GM12878 (cell line): ENCODE data around the gene ALAD. TPM values are rescaled to one million over a fixed set of nuclear protein-coding genes. Genes with fewer than 3 reads are reported as not detected.

Source experiments
- ATAC-seq: fragments of 200-7000 bp; cut with Tn5 transposase; 3 replicates; pipeline ENCODE4 v1.9.1; 2020; ENCODE audit warnings: mild to moderate bottlenecking, moderate library complexity
- BruUV-seq: library from RNA; stranded (reverse); fragments of 400-500 nt; replicated peaks from 2 replicates; lab custom pipeline; 2021; lab: Mats Ljungman, UMichigan
- CTCF ChIA-PET: fragments of 300-600 bp; sonication (Branson Sonifier 250); formaldehyde crosslinking; extraction: SDS; loops from one replicate; lab custom pipeline; 2021; ENCODE audit warnings: inconsistent platforms; lab: Yijun Ruan, JAX
- POLR2A ChIA-PET: fragments of 350-600 bp; formaldehyde crosslinking; extraction: SDS; loops from one replicate; lab custom pipeline; 2021; ENCODE audit warnings: inconsistent platforms; lab: Charles Lee
- RAD21 ChIA-PET: fragments of 300-600 bp; sonication (Branson Sonifier 250); formaldehyde crosslinking; loops from one replicate; lab custom pipeline; 2023; ENCODE audit warnings: antibody characterized with exemption; ENCODE audit not compliant: unreplicated experiment; lab: Charles Lee
- SMC1A ChIA-PET: fragments of 300-600 bp; sonication (Branson Sonifier 250); formaldehyde crosslinking; loops from one replicate; lab custom pipeline; 2023; ENCODE audit not compliant: unreplicated experiment, uncharacterized antibody; lab: Charles Lee
- DNase-seq: peaks from one replicate; pipeline ENCODE4 v3.0.0-alpha.2; 2011; ENCODE audit warnings: low read depth, low spot score
- FAIRE-seq: peaks from 3 replicates; lab custom pipeline; 2011; peaks lifted over from hg19 to GRCh38; lab: Jason Lieb, UNC
- H2AFZ ChIP-seq: 2 replicates; pipeline ENCODE4 v1.6.0; 2011; ENCODE audit warnings: low read depth, low read length, control low read depth; ENCODE audit not compliant: control insufficient read depth
- H3K27ac ChIP-seq: 2 replicates; pipeline ENCODE4 v1.5.1; 2011; ENCODE audit warnings: control low read depth; ENCODE audit not compliant: control insufficient read depth, insufficient read depth
- H3K27me3 ChIP-seq, 2 experiments: replicated peaks in 1 of 2; 2 replicates each; pipeline versions ENCODE4 v1.6.0 to v1.6.1; 2011; ENCODE audit warnings: low read length in 1 of 2; ENCODE audit not compliant: control insufficient read depth in 2 of 2, insufficient read depth in 2 of 2
- H3K36me3 ChIP-seq, 2 experiments: 2 replicates each; pipeline ENCODE4 v1.5.1; 2011; ENCODE audit warnings: low read length in 1 of 2; ENCODE audit not compliant: control insufficient read depth in 2 of 2, insufficient read depth in 2 of 2
- H3K4me1 ChIP-seq: 2 replicates; pipeline ENCODE4 v1.6.1; 2011; ENCODE audit warnings: mild to moderate bottlenecking, low read length, moderate library complexity, mixed read lengths; ENCODE audit not compliant: control insufficient read depth, insufficient read depth
- H3K4me2 ChIP-seq: 2 replicates; pipeline ENCODE4 v1.6.0; 2011; ENCODE audit warnings: control low read depth; ENCODE audit not compliant: control insufficient read depth, insufficient read depth
- H3K4me3 ChIP-seq: fragments of 200-600 bp; sonication (generic); 2 replicates; pipeline ENCODE4 v1.5.1; 2016
- H3K79me2 ChIP-seq: 2 replicates; pipeline ENCODE4 v1.6.0; 2011; ENCODE audit warnings: low read length; ENCODE audit not compliant: control insufficient read depth, insufficient read depth
- H3K9ac ChIP-seq: 2 replicates; pipeline ENCODE4 v1.8.0; 2011; ENCODE audit warnings: low read length, control low read depth, mixed read lengths; ENCODE audit not compliant: control insufficient read depth, insufficient read depth
- H3K9me3 ChIP-seq: replicated peaks from 3 replicates; pipeline ENCODE4 v1.5.1; 2011; ENCODE audit warnings: mild to moderate bottlenecking, low read length; ENCODE audit not compliant: control insufficient read depth, insufficient read depth
- H4K20me1 ChIP-seq: 2 replicates; pipeline ENCODE4 v1.6.0; 2011; ENCODE audit not compliant: control insufficient read depth, insufficient read depth
- ASH2L ChIP-seq: fragments of 300-600, 200-600 bp; sonication (generic); IDR thresholded peaks from 2 replicates; pipeline ENCODE4 v1.6.1; 2017; ENCODE audit warnings: low read depth, mild to moderate bottlenecking, borderline replicate concordance
- ATF2 ChIP-seq: IDR thresholded peaks from 2 replicates; pipeline ENCODE4 v1.6.1; 2012; ENCODE audit warnings: low read length, inconsistent platforms
- E4F1 ChIP-seq: fragments of 450-650 bp; IDR thresholded peaks from 2 replicates; pipeline ENCODE4 v1.6.1; 2018; ENCODE audit warnings: borderline replicate concordance, mild to moderate bottlenecking; ENCODE audit not compliant: partially characterized antibody
- EZH2 ChIP-seq: IDR thresholded peaks from 2 replicates; pipeline ENCODE4 v1.6.1; 2012; ENCODE audit warnings: low read depth, mild to moderate bottlenecking, control low read depth, inconsistent platforms, low read length, borderline replicate concordance; ENCODE audit not compliant: control insufficient read depth
- NBN ChIP-seq: fragments of 450-650 bp; IDR thresholded peaks from 2 replicates; pipeline ENCODE4 v1.6.1; 2016
- NKRF ChIP-seq: fragments of 450-650 bp; conservative IDR thresholded peaks from 2 replicates; pipeline ENCODE4 v1.6.1; 2017; ENCODE audit warnings: mild to moderate bottlenecking, moderate library complexity
- PAX5 ChIP-seq: IDR thresholded peaks from 2 replicates; pipeline ENCODE4 v1.6.1; 2011; ENCODE audit warnings: low read depth, low read length, borderline replicate concordance
- SUPT20H ChIP-seq: IDR thresholded peaks from 2 replicates; pipeline ENCODE4 v1.6.1; 2011; ENCODE audit warnings: low read depth, mild to moderate bottlenecking, low read length, moderate library complexity, borderline replicate concordance; ENCODE audit not compliant: control insufficient read depth
- YY1 ChIP-seq: IDR thresholded peaks from 2 replicates; pipeline ENCODE4 v1.6.1; 2011; ENCODE audit warnings: low read depth, mild to moderate bottlenecking, low read length
- ZNF217 ChIP-seq: fragments of 450-650 bp; IDR thresholded peaks from 2 replicates; pipeline ENCODE4 v1.6.1; 2017; ENCODE audit warnings: antibody characterized with exemption, mild to moderate bottlenecking
- WGBS: methylation state at CpG from one replicate; pipeline ENCODE4 v1.1.6; 2016; ENCODE audit warnings: low lambda C conversion rate; ENCODE audit not compliant: insufficient replicate concordance, insufficient coverage; ENCODE audit errors: missing lambda C conversion rate; 5-methylcytosine and 5-hydroxymethylcytosine counted together
- in situ Hi-C: fragments of 300-500 bp; cut with MboI; formaldehyde crosslinking; loops from 9 replicates; pipeline ENCODE4 v1.14.3; 2018; ENCODE audit warnings: mixed read lengths
- intact Hi-C: fragments of 100-400 bp; cut with micrococcal nuclease; formaldehyde crosslinking; loops from one replicate; pipeline ENCODE4 v1.14.2; 2022; ENCODE audit not compliant: unreplicated experiment
- polyA plus RNA-seq, 11 experiments: library from polyadenylated mRNA; depleted of rRNA in 4 of 11; unstranded in 6 of 11; stranded (reverse) in 5 of 11; fragments of >200 nt; fragmentation: Nextera tagmentation in 4 of 11; fragmentation: Illumina TruSeq in 1 of 11; extraction: Ambion mirVana in 4 of 11; extraction: Trizol in 1 of 11; gene quantifications; 1 replicate in 1 of 11; 2 replicates in 10 of 11; pipeline versions ENCODE4 v1.2.1 to v1.2.3, GENCODE V29; 2011 to 2016; ENCODE audit warnings: inconsistent platforms in 2 of 11, missing spikeins in 2 of 11, low read depth in 1 of 11
- total RNA-seq, 4 experiments: library from RNA; depleted of rRNA in 3 of 4; stranded (reverse); fragments of >200 nt in 3 of 4; fragmentation: Illumina TruSeq in 1 of 4; extraction: Trizol in 1 of 4; gene quantifications; 2 replicates each; pipeline versions ENCODE4 v1.2.1 to v1.2.3, GENCODE V29; 2013 to 2021

ALAD gene
- total and polyA plus RNA-seq, 10 of the 15 experiments (the other 5 are each of a cell fraction or from before 2014, with no cell fraction given): 2.4 to 21.6 (median 12.9) TPM

- POLR2A ChIA-PET: no interaction called here
- no peak for ATAC-seq
Measured at GRCh38 chr9:113359385-113359784, 41.7 kb downstream of the ALAD start.

More at GRCh38 chr9:113359385-113359784, 41.7 kb downstream of the ALAD start:
- CTCF ChIA-PET: interaction anchor here (1.0 to 1.1 kb wide), 2 partner anchors 47 to 299 kb away, joined by 3 read pairs; no protein-coding TSS in a partner anchor
- no peaks in the 10 kb centered on the region for H3K9me3 ChIP-seq
- no peak for TF ChIP-seq ATF2
- no peak for TF ChIP-seq ASH2L
- no peak for TF ChIP-seq ZNF217
- no peak for TF ChIP-seq EZH2
- no peak for TF ChIP-seq YY1
- no peak for TF ChIP-seq SUPT20H
- TF ChIP-seq E4F1: no peak
- no peak for TF ChIP-seq NBN
- TF ChIP-seq NKRF: no peak
- no peak for TF ChIP-seq PAX5
- no TSS peak for BruUV-seq
- H3K9ac ChIP-seq: no peak overlapping the region
- SMC1A ChIA-PET: no interaction called here
- H3K4me3 ChIP-seq: no peak overlapping the region
- no peaks in the 10 kb centered on the region for H3K79me2 ChIP-seq
- RAD21 ChIA-PET: interaction anchor here (1.6 kb wide), 1 partner anchor 11 kb away, joined by 4 read pairs; no protein-coding TSS in a partner anchor
- DNase-seq (no peak), FAIRE-seq (no peak)
- no peaks in the 10 kb centered on the region for H3K27me3 ChIP-seq
- no peaks in the 10 kb centered on the region for H4K20me1 ChIP-seq
- intact Hi-C loops (no loop called here), in situ Hi-C loops (no loop called here)
- H3K36me3 ChIP-seq: no peaks in the 10 kb centered on the region
- no peaks in the 10 kb centered on the region for H3K4me1 ChIP-seq
- 25% methylated on average over 1 of the region's 1 CpG for WGBS
- H2AFZ ChIP-seq: no peak overlapping the region
- no peak overlapping the region for H3K27ac ChIP-seq
- no peak overlapping the region for H3K4me2 ChIP-seq
